Lower lobe of right lung (tissue), 2 donors: Measurements from ENCODE around the gene GPA33. TPM values are rescaled to one million over a fixed set of nuclear protein-coding genes. Genes with fewer than 3 reads are reported as not detected.

ENCODE experiments used
- ATAC-seq, 2 donors: fragments of 200-7000 bp; cut with Tn5 transposase; one replicate each; pipeline ENCODE4 v1.9.1; 2020 to 2022; ENCODE audit warnings: mild to moderate bottlenecking in 2 of 2, moderate library complexity in 2 of 2
- DNase-seq: peaks from one replicate; pipeline ENCODE4 v3.0.0-alpha.2; 2020
- H3K27ac ChIP-seq: fragments of 200-600 bp; one replicate; pipeline ENCODE4 v1.8.0; 2022
- H3K27me3 ChIP-seq: fragments of 200-600 bp; one replicate; pipeline ENCODE4 v1.8.0; 2022; ENCODE audit warnings: low read depth
- H3K36me3 ChIP-seq: fragments of 200-600 bp; one replicate; pipeline ENCODE4 v1.8.0; 2022; ENCODE audit warnings: mild to moderate bottlenecking
- H3K4me1 ChIP-seq: fragments of 200-600 bp; one replicate; pipeline ENCODE4 v1.8.0; 2022
- H3K4me3 ChIP-seq: fragments of 200-600 bp; one replicate; pipeline ENCODE4 v1.8.0; 2022; ENCODE audit warnings: mild to moderate bottlenecking
- H3K9me3 ChIP-seq: fragments of 200-600 bp; one replicate; pipeline ENCODE4 v1.8.0; 2022
- intact Hi-C: fragments of 100-400 bp; cut with DNase I; formaldehyde crosslinking; loops from one replicate; pipeline ENCODE4 v1.11.0; 2022
- total RNA-seq: library from RNA; stranded (reverse); fragmentation: NEBNext Ultra II Directional; extraction: Animal tissue kit (Norgen Biotek cat#: 25700); gene quantifications from one replicate; pipeline ENCODE4 v1.2.1, GENCODE V29; 2021
- TF ChIP-seq, protein P1 (sequence below): fragments of 200-600 bp; IDR thresholded peaks from one replicate; pipeline ENCODE4 v1.8.0; 2022; ENCODE audit warnings: antibody characterized with exemption, mild to moderate bottlenecking
- donor health status: DM: no; HTN: yes; CAD: no; lungs with severe emphysema.

GPA33 gene
- total RNA-seq, 1 donor from 2014 or later: 3.6 TPM

GRCh38 chr1:167013108-167013929, 76.9 kb downstream of the GPA33 start:
- intact Hi-C loops: no loop called here
- Histone ChIP-seq H3K36me3 (no peaks in the 10 kb centered on the region), H3K9me3 (no peaks in the 10 kb centered on the region), H3K27ac (no peak overlapping the region), H3K27me3 (no peaks in the 10 kb centered on the region), H3K4me3 (no peak overlapping the region), H3K4me1 (no peaks in the 10 kb centered on the region)
- ATAC-seq: no peak
- no peak for DNase-seq
- TF ChIP-seq, protein P1, sequence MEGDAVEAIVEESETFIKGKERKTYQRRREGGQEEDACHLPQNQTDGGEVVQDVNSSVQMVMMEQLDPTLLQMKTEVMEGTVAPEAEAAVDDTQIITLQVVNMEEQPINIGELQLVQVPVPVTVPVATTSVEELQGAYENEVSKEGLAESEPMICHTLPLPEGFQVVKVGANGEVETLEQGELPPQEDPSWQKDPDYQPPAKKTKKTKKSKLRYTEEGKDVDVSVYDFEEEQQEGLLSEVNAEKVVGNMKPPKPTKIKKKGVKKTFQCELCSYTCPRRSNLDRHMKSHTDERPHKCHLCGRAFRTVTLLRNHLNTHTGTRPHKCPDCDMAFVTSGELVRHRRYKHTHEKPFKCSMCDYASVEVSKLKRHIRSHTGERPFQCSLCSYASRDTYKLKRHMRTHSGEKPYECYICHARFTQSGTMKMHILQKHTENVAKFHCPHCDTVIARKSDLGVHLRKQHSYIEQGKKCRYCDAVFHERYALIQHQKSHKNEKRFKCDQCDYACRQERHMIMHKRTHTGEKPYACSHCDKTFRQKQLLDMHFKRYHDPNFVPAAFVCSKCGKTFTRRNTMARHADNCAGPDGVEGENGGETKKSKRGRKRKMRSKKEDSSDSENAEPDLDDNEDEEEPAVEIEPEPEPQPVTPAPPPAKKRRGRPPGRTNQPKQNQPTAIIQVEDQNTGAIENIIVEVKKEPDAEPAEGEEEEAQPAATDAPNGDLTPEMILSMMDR: no peak

DNA sequence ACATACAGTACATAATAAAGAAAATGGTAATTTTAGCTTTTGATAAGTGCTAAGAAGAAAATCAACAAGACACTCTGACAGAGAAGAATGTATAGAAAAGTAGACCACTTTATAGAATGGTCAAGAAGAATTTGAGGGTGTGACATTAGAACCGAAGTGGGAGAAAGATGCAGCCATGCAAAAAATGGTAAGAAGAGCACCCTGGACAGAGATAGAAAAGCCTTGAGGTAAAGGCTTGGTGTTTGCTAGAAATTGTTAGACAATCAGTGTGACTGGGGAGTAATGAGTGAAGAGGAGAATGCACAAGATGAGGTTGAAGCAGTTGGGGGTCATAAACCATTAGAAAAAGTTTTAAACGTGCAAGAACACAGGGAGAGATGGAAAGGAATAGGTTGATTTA, 77.6 kb downstream of the GPA33 start:
- intact Hi-C loops: no loop called here
- H3K36me3 ChIP-seq: no peaks in the 10 kb centered on the region
- TF ChIP-seq, protein P1: no peak
- H3K27me3 ChIP-seq: no peaks in the 10 kb centered on the region
- H3K27ac ChIP-seq: no peak overlapping the region
- no peak overlapping the region for H3K4me3 ChIP-seq
- no peaks in the 10 kb centered on the region for H3K9me3 ChIP-seq
- DNase-seq (no peak), ATAC-seq (no peak)
- no peaks in the 10 kb centered on the region for H3K4me1 ChIP-seq

GRCh38 chr1:167011560-167012191, 78.5 kb downstream of the GPA33 start:
- TF ChIP-seq, protein P1: no peak
- Histone ChIP-seq H3K27me3 (no peaks in the 10 kb centered on the region), H3K4me3 (no peak overlapping the region), H3K9me3 (no peaks in the 10 kb centered on the region), H3K27ac (no peak overlapping the region), H3K4me1 (no peaks in the 10 kb centered on the region), H3K36me3 (no peaks in the 10 kb centered on the region)
- intact Hi-C loops: no loop called here
- DNase-seq (no peak), ATAC-seq (no peak)

DNA sequence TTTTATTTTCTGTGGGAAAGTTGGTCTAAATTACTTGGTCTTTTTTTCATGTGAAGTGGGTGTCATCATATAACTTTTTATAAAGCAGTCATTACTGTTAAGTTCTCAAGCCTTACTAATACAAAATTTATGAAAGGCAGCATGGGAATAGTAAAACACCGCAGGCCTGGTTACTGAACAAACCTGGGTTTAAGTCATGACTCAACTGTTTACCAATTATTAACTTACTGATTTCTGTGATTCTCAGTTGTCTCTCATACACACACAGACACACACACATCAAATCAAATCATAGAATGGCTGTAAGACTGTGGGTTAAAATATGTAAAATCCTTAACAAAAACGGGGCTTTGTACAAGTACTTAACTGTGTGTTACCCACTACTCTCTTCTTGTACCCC, 86.5 kb downstream of the GPA33 start:
- Histone ChIP-seq H3K4me3 (no peak overlapping the region), H3K36me3 (no peaks in the 10 kb centered on the region), H3K4me1 (no peaks in the 10 kb centered on the region), H3K9me3 (peaks cover 5% of the 10 kb centered on the region), H3K27me3 (no peaks in the 10 kb centered on the region), H3K27ac (no peak overlapping the region)
- DNase-seq (no peak), ATAC-seq (no peak)
- TF ChIP-seq, protein P1: no peak
- intact Hi-C loops: no loop called here

Other genes with a start within 250 kb of the GPA33 start
- 9.6 TPM for gene TADA1, start 214.1 kb downstream of the GPA33 start, total RNA-seq
- gene ILDR2, start 114.8 kb downstream of the GPA33 start, total RNA-seq: 1.6 TPM
- not detected for gene MAEL, start 101.1 kb downstream of the GPA33 start, total RNA-seq
- 0.09 TPM for gene STYXL2, start 3.7 kb upstream of the GPA33 start, total RNA-seq
- 20.1 TPM for gene POU2F1, start 130.5 kb upstream of the GPA33 start, total RNA-seq